HEK293 (cell line): ENCODE measurements around the gene NCKAP5.

Experiments used
- MEIS1 ChIP-seq: sonication (generic); formaldehyde crosslinking; IDR thresholded peaks from 2 replicates; pipeline ENCODE4 v1.8.1; 2022; ENCODE audit warnings: missing genetic modification reagents, mild to moderate bottlenecking, borderline replicate concordance
- SCRT1 ChIP-seq: fragments of 450-650 bp; formaldehyde crosslinking; IDR thresholded peaks from 2 replicates; pipeline ENCODE4 v1.5.1; 2016; ENCODE audit warnings: missing biosample characterization, missing genetic modification characterization, borderline replicate concordance
- TRIM28 ChIP-seq: IDR thresholded peaks from 2 replicates; pipeline ENCODE4 v1.6.1; 2011; ENCODE audit warnings: low read length, control low read depth, borderline replicate concordance
- WT1 ChIP-seq: fragments of 450-650 bp; formaldehyde crosslinking; IDR thresholded peaks from 2 replicates; pipeline ENCODE4 v1.5.1; 2016; ENCODE audit warnings: missing biosample characterization, missing genetic modification characterization
- ZBTB17 ChIP-seq: fragments of 450-650 bp; formaldehyde crosslinking; IDR thresholded peaks from 2 replicates; pipeline ENCODE4 v1.5.1; 2016; ENCODE audit warnings: missing biosample characterization, missing genetic modification characterization
- ZBTB21 ChIP-seq: fragments of 450-650 bp; formaldehyde crosslinking; IDR thresholded peaks from 2 replicates; pipeline ENCODE4 v1.5.1; 2017; ENCODE audit warnings: missing biosample characterization, missing genetic modification characterization
- ZBTB8A ChIP-seq: fragments of 450-650 bp; formaldehyde crosslinking; IDR thresholded peaks from 2 replicates; pipeline ENCODE4 v1.5.1; 2016; ENCODE audit warnings: missing biosample characterization, missing genetic modification characterization
- ZFP41 ChIP-seq: fragments of 450-650 bp; formaldehyde crosslinking; IDR thresholded peaks from 2 replicates; pipeline ENCODE4 v1.5.1; 2016; ENCODE audit warnings: missing biosample characterization, missing genetic modification characterization, borderline replicate concordance
- ZIC2 ChIP-seq: fragments of 450-650 bp; formaldehyde crosslinking; IDR thresholded peaks from 2 replicates; pipeline ENCODE4 v1.5.1; 2016; ENCODE audit warnings: missing biosample characterization, missing genetic modification characterization
- ZNF132 ChIP-seq: fragments of 450-650 bp; formaldehyde crosslinking; IDR thresholded peaks from 2 replicates; pipeline ENCODE4 v1.5.1; 2017; ENCODE audit warnings: missing biosample characterization, missing genetic modification characterization, borderline replicate concordance
- ZNF138 ChIP-seq: fragments of 450-650 bp; formaldehyde crosslinking; IDR thresholded peaks from 2 replicates; pipeline ENCODE4 v1.5.1; 2016; ENCODE audit warnings: missing biosample characterization, missing genetic modification characterization, borderline replicate concordance
- ZNF157 ChIP-seq: fragments of 450-650 bp; formaldehyde crosslinking; IDR thresholded peaks from 2 replicates; pipeline ENCODE4 v1.5.1; 2016; ENCODE audit warnings: missing biosample characterization, missing genetic modification characterization
- ZNF175 ChIP-seq: fragments of 450-650 bp; formaldehyde crosslinking; IDR thresholded peaks from 2 replicates; pipeline ENCODE4 v1.5.1; 2016; ENCODE audit warnings: missing biosample characterization, missing genetic modification characterization
- ZNF2 ChIP-seq: fragments of 450-650 bp; formaldehyde crosslinking; IDR thresholded peaks from 2 replicates; pipeline ENCODE4 v1.5.1; 2016; ENCODE audit warnings: missing biosample characterization, missing genetic modification characterization
- ZNF214 ChIP-seq: fragments of 450-650 bp; formaldehyde crosslinking; IDR thresholded peaks from 2 replicates; pipeline ENCODE4 v1.5.1; 2017; ENCODE audit warnings: missing biosample characterization, mild to moderate bottlenecking, missing genetic modification characterization, borderline replicate concordance
- ZNF23 ChIP-seq: fragments of 450-650 bp; formaldehyde crosslinking; IDR thresholded peaks from 2 replicates; pipeline ENCODE4 v1.5.1; 2016; ENCODE audit warnings: missing biosample characterization, missing genetic modification characterization, borderline replicate concordance
- ZNF248 ChIP-seq: fragments of 450-650 bp; formaldehyde crosslinking; IDR thresholded peaks from 2 replicates; pipeline ENCODE4 v1.5.1; 2017; ENCODE audit warnings: missing biosample characterization, missing genetic modification characterization
- ZNF266 ChIP-seq: fragments of 450-650 bp; formaldehyde crosslinking; IDR thresholded peaks from 2 replicates; pipeline ENCODE4 v1.5.1; 2016; ENCODE audit warnings: missing biosample characterization, missing genetic modification characterization, low read depth
- ZNF292 ChIP-seq: fragments of 450-650 bp; formaldehyde crosslinking; IDR thresholded peaks from 2 replicates; pipeline ENCODE4 v1.5.1; 2016; ENCODE audit warnings: low read depth, missing biosample characterization, missing genetic modification characterization, borderline replicate concordance
- ZNF302 ChIP-seq: fragments of 450-650 bp; formaldehyde crosslinking; IDR thresholded peaks from 2 replicates; pipeline ENCODE4 v1.5.1; 2016; ENCODE audit warnings: missing biosample characterization, missing genetic modification characterization, low read depth
- ZNF311 ChIP-seq: fragments of 450-650 bp; formaldehyde crosslinking; IDR thresholded peaks from 2 replicates; pipeline ENCODE4 v1.5.1; 2017; ENCODE audit warnings: missing biosample characterization, missing genetic modification characterization, borderline replicate concordance
- ZNF501 ChIP-seq: fragments of 450-650 bp; formaldehyde crosslinking; IDR thresholded peaks from 2 replicates; pipeline ENCODE4 v1.5.1; 2016; ENCODE audit warnings: missing biosample characterization, missing genetic modification characterization
- ZNF529 ChIP-seq: fragments of 450-650 bp; formaldehyde crosslinking; IDR thresholded peaks from 2 replicates; pipeline ENCODE4 v1.5.1; 2017; ENCODE audit warnings: missing genetic modification characterization, missing biosample characterization; ENCODE audit not compliant: insufficient replicate concordance
- ZNF544 ChIP-seq: fragments of 450-650 bp; formaldehyde crosslinking; IDR thresholded peaks from 2 replicates; pipeline ENCODE4 v1.5.0; 2017; ENCODE audit warnings: missing biosample characterization, missing genetic modification characterization
- ZNF548 ChIP-seq: fragments of 450-650 bp; formaldehyde crosslinking; IDR thresholded peaks from 2 replicates; pipeline ENCODE4 v1.5.1; 2016; ENCODE audit warnings: missing biosample characterization, missing genetic modification characterization
- ZNF561 ChIP-seq: fragments of 450-650 bp; IDR thresholded peaks from 2 replicates; pipeline ENCODE4 v1.5.1; 2018; ENCODE audit warnings: missing biosample characterization, missing genetic modification characterization, borderline replicate concordance
- ZNF621 ChIP-seq: fragments of 450-650 bp; formaldehyde crosslinking; IDR thresholded peaks from 2 replicates; pipeline ENCODE4 v1.5.1; 2017; ENCODE audit warnings: missing biosample characterization, missing genetic modification characterization
- ZNF624 ChIP-seq: fragments of 450-650 bp; formaldehyde crosslinking; IDR thresholded peaks from 2 replicates; pipeline ENCODE4 v1.5.1; 2017; ENCODE audit warnings: missing biosample characterization, missing genetic modification characterization
- ZNF629 ChIP-seq: fragments of 450-650 bp; formaldehyde crosslinking; IDR thresholded peaks from 2 replicates; pipeline ENCODE4 v1.5.1; 2017; ENCODE audit warnings: missing biosample characterization, missing genetic modification characterization
- ZNF658 ChIP-seq: fragments of 450-650 bp; formaldehyde crosslinking; IDR thresholded peaks from 2 replicates; pipeline ENCODE4; 2016; ENCODE audit warnings: missing biosample characterization, missing genetic modification characterization
- ZNF707 ChIP-seq: fragments of 450-650 bp; formaldehyde crosslinking; IDR thresholded peaks from 2 replicates; pipeline ENCODE4 v1.5.1; 2016; ENCODE audit warnings: missing biosample characterization, missing genetic modification characterization
- ZNF792 ChIP-seq: fragments of 450-650 bp; formaldehyde crosslinking; IDR thresholded peaks from 2 replicates; pipeline ENCODE4 v1.5.1; 2016; ENCODE audit warnings: missing biosample characterization, missing genetic modification characterization
- TF ChIP-seq, protein P1 (sequence below): fragments of 450-650 bp; formaldehyde crosslinking; IDR thresholded peaks from 2 replicates; pipeline ENCODE4 v1.5.1; 2016; ENCODE audit warnings: missing biosample characterization, missing genetic modification characterization
- TF ChIP-seq, protein P2 (sequence below): fragments of 450-650 bp; formaldehyde crosslinking; IDR thresholded peaks from 2 replicates; pipeline ENCODE4 v1.5.1; 2016; ENCODE audit warnings: missing biosample characterization, missing genetic modification characterization
- TF ChIP-seq, protein P3 (sequence below): fragments of 450-650 bp; formaldehyde crosslinking; IDR thresholded peaks from 2 replicates; pipeline ENCODE4 v1.5.1; 2016; ENCODE audit warnings: missing biosample characterization, missing genetic modification characterization
- TF ChIP-seq, protein P4 (sequence below): fragments of 450-650 bp; formaldehyde crosslinking; IDR thresholded peaks from 2 replicates; pipeline ENCODE4 v1.5.1; 2017; ENCODE audit warnings: missing biosample characterization, missing genetic modification characterization

The NCKAP5 gene

DNA sequence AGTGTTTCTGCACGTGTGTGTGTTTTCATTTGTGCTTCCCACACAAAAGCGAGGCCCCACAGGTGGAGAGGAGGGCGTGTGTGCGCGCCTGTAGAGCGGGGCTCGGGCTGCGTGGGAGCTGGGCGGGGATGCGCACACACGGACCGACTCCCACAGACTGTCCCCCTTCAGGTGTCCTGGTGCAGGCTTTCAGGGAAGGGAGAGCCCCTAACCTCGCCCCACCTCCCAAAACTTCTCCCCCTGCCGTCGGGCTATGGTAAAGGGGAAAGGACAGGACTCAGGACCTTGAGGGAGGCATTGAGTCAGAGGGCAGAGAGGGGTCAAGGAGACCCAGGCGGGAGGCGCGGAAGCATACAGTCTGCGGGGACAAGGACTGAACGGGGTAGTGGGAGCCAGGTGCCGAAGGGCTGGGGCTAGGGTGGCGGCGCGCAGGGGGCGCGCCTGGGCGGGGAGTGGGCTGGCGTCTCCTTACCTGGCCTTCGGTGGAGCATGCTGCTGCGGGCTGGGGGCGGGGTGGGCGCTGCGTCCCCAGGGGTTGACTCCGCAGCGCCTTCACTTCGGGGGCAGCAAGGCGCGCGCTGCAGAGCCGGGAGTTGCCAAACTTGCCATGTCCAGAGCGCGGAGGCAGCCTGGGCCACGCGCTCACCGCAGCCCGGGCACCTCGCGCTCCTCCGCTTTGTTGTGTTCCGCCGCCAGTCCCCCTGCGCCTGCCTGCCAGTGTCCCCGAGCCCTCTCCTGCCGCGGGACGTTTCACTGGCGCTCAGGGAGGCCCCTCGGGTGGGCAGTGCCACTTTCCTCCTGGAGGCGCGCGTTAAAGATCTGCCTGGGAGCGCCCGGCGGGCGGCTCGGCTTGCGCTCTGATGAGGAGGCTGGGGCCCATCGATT lies 302.0 kb downstream of the NCKAP5 start (continued):
- TF ChIP-seq ZNF561 (tag by site-specific recombination) (no peak), ZBTB17 (peak; percentile 17; the same call in 1 of the 2 replicates), WT1 (tag by site-specific recombination) (no peak), ZNF529 (tag by site-specific recombination) (no peak), ZNF544 (tag by site-specific recombination) (no peak), ZNF302 (tag by site-specific recombination) (no peak), ZNF629 (tag by site-specific recombination) (no peak), ZNF2 (tag by site-specific recombination) (no peak), ZNF23 (no peak), ZNF792 (tag by site-specific recombination) (no peak), ZNF548 (tag by site-specific recombination) (no peak), ZNF175 (tag by site-specific recombination) (no peak), ZNF311 (tag by site-specific recombination) (no peak), ZFP41 (tag by site-specific recombination) (no peak), ZNF292 (tag by site-specific recombination) (no peak), ZNF621 (no peak), ZNF658 (tag by site-specific recombination) (no peak), ZNF214 (tag by site-specific recombination) (no peak), ZNF501 (tag by site-specific recombination) (peak; percentile 39; the same call in 1 of the 2 replicates), TRIM28 (no peak), ZNF157 (tag by site-specific recombination) (no peak), MEIS1 (no peak), ZNF624 (tag by site-specific recombination) (no peak), ZBTB8A (tag by site-specific recombination) (peak; percentile 47; the same call in 1 of the 2 replicates), SCRT1 (tag by site-specific recombination) (peak; percentile 51; the same call in 1 of the 2 replicates), ZBTB21 (tag by site-specific recombination) (no peak), ZNF707 (tag by site-specific recombination) (no peak), ZIC2 (tag by site-specific recombination) (no peak; the same call in 1 of the 2 replicates), ZNF138 (tag by site-specific recombination) (no peak), ZNF248 (no peak), ZNF132 (tag by site-specific recombination) (no peak), ZNF266 (no peak)
- TF ChIP-seq, protein P1, sequence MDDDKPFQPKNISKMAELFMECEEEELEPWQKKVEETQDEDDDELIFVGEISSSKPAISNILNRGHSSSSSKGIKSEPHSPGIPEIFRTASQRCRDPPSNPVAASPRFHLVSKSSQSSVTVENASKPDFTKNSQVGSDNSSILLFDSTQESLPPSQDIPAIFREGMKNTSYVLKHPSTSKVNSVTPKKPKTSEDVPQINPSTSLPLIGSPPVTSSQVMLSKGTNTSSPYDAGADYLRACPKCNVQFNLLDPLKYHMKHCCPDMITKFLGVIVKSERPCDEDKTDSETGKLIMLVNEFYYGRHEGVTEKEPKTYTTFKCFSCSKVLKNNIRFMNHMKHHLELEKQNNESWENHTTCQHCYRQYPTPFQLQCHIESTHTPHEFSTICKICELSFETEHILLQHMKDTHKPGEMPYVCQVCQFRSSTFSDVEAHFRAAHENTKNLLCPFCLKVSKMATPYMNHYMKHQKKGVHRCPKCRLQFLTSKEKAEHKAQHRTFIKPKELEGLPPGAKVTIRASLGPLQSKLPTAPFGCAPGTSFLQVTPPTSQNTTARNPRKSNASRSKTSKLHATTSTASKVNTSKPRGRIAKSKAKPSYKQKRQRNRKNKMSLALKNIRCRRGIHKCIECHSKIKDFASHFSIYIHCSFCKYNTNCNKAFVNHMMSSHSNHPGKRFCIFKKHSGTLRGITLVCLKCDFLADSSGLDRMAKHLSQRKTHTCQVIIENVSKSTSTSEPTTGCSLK: no peak
- TF ChIP-seq, protein P2, sequence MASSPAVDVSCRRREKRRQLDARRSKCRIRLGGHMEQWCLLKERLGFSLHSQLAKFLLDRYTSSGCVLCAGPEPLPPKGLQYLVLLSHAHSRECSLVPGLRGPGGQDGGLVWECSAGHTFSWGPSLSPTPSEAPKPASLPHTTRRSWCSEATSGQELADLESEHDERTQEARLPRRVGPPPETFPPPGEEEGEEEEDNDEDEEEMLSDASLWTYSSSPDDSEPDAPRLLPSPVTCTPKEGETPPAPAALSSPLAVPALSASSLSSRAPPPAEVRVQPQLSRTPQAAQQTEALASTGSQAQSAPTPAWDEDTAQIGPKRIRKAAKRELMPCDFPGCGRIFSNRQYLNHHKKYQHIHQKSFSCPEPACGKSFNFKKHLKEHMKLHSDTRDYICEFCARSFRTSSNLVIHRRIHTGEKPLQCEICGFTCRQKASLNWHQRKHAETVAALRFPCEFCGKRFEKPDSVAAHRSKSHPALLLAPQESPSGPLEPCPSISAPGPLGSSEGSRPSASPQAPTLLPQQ: 0 out of 2 replicates have a peak, but pooled peaks have one; percentile 38
- TF ChIP-seq, protein P3, sequence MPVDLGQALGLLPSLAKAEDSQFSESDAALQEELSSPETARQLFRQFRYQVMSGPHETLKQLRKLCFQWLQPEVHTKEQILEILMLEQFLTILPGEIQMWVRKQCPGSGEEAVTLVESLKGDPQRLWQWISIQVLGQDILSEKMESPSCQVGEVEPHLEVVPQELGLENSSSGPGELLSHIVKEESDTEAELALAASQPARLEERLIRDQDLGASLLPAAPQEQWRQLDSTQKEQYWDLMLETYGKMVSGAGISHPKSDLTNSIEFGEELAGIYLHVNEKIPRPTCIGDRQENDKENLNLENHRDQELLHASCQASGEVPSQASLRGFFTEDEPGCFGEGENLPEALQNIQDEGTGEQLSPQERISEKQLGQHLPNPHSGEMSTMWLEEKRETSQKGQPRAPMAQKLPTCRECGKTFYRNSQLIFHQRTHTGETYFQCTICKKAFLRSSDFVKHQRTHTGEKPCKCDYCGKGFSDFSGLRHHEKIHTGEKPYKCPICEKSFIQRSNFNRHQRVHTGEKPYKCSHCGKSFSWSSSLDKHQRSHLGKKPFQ (tag by site-specific recombination): no peak
- TF ChIP-seq, protein P4, sequence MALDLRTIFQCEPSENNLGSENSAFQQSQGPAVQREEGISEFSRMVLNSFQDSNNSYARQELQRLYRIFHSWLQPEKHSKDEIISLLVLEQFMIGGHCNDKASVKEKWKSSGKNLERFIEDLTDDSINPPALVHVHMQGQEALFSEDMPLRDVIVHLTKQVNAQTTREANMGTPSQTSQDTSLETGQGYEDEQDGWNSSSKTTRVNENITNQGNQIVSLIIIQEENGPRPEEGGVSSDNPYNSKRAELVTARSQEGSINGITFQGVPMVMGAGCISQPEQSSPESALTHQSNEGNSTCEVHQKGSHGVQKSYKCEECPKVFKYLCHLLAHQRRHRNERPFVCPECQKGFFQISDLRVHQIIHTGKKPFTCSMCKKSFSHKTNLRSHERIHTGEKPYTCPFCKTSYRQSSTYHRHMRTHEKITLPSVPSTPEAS: no peak
